Activated CD4-positive, alpha-beta memory T cell treated with anti-CD3 and anti-CD28 coated beads for 36 hours (primary cell): ENCODE data around the gene CCM2L. TPM values are rescaled to one million over a fixed set of nuclear protein-coding genes. Genes with fewer than 3 reads are reported as not detected.

Experiments
- CTCF ChIA-PET: fragments of 350-600 bp; sonication (Branson Sonifier 250); formaldehyde crosslinking; loops from one replicate; lab custom pipeline; 2021; ENCODE audit warnings: antibody characterized with exemption, inconsistent platforms; lab: Charles Lee
- POLR2A ChIA-PET: fragments of 350-600 bp; sonication (Branson Sonifier 250); formaldehyde crosslinking; loops from one replicate; lab custom pipeline; 2021; ENCODE audit warnings: antibody characterized with exemption; lab: Charles Lee
- DNase-seq: peaks from one replicate; pipeline ENCODE4 v3.0.0-alpha.2; 2020
- H3K27ac Mint-ChIP-seq: one replicate; pipeline ENCODE4 v1.8.0; 2021; ENCODE audit warnings: mixed read lengths
- H3K27me3 Mint-ChIP-seq: one replicate; pipeline ENCODE4 v1.8.0; 2021; ENCODE audit warnings: mixed read lengths
- H3K36me3 Mint-ChIP-seq: one replicate; pipeline ENCODE4 v1.8.0; 2021; ENCODE audit warnings: mixed read lengths
- H3K4me1 Mint-ChIP-seq: one replicate; pipeline ENCODE4 v1.8.0; 2021; ENCODE audit warnings: low read depth, mixed read lengths
- H3K4me3 Mint-ChIP-seq: one replicate; pipeline ENCODE4 v1.8.0; 2021; ENCODE audit warnings: mild to moderate bottlenecking, mixed read lengths
- H3K9me3 Mint-ChIP-seq: one replicate; pipeline ENCODE4 v1.8.0; 2021; ENCODE audit warnings: mixed read lengths
- intact Hi-C: fragments of 100-400 bp; cut with micrococcal nuclease; formaldehyde crosslinking; loops from one replicate; pipeline ENCODE4 v1.15.1; 2023
- total RNA-seq, 2 experiments: library from RNA; stranded (reverse); gene quantifications; one replicate each; pipeline ENCODE4 v1.2.3, GENCODE V29; 2021

Gene CCM2L
- total RNA-seq, 2 experiments from 2014 or later = not detected

DNA sequence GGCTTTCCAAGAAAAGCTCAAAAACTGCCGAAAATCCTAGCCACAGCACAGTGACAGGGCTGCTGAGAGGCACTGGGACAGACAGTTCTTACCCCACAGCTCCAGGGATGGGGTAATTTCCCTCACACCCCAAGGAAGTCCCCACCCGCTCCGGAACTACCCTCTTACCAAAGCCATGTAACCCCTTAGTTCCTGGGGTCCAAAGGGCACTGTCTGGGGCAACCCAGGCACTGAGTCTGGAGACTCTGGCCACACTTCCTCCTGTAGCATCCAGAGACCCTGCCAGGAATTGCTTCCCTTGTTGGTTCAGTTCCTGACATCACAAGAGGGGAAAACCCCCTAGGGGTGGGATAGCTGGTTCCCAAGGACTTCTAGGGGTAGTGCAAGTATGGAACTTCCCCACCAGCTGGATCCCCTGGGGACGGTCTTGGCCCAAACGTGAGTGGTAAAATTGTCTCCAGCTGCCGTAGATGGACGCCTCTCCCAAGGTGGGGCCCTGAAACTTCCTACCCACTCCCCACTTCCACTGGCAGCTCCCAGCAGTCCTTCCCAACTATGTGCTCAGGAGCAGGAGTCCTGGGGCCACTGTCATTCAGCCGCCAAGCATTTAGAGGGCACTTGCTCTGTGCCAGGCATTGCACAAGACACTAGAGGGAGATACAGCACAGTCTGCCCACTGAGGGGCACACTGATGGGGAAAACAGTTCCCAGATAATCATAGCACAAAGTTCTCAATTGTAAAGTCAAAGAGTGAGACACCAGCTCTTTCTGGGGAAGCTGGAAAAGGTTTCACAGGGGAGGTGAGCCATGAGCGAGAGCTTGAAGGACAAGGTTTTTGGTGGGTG lies 24.6 kb downstream of the CCM2L start:
- CTCF ChIA-PET = interaction anchor here (0.9 to 3.1 kb wide), 6 partner anchors 10 to 212 kb away, joined by 3 to 20 read pairs (median 4); no protein-coding TSS in a partner anchor
- peaks cover 36% of the 10 kb centered on the region for H3K27me3 Mint-ChIP-seq
- no peak overlapping the region for H3K4me3 Mint-ChIP-seq
- H3K27ac Mint-ChIP-seq = no peak overlapping the region
- no peaks in the 10 kb centered on the region for H3K4me1 Mint-ChIP-seq
- POLR2A ChIA-PET = no interaction called here
- no peak for DNase-seq
- no peaks in the 10 kb centered on the region for H3K9me3 Mint-ChIP-seq
- no peaks in the 10 kb centered on the region for H3K36me3 Mint-ChIP-seq
- intact Hi-C loops = loop anchor here (1.0 to 10.0 kb wide), 2 partner anchors 57 to 80 kb away; partner anchors contain the start of gene PDRG1

DNA sequence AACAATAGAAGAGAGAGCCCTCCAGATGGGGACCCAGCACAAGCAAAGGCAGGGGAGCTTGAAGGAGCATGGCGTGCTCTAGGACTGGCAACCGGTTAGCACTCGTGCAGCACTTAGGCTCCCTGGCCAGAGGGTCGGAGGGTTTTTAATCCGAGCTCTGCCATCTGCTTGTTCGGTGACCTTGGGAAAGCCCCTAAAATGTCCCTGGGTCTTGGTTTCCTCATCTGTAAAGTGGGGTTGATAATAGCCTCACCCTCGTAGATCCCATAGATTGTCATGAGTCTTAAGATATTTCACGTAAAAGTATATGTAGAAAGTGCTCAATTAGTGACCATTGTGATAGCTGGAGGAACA lies 25.2 kb downstream of the CCM2L start:
- DNase-seq = no peak
- ChIA-PET POLR2A (no interaction called here), CTCF (interaction anchor here (0.9 to 3.1 kb wide), 7 partner anchors 11 to 212 kb away, joined by 3 to 20 read pairs (median 4); no protein-coding TSS in a partner anchor)
- H3K27me3 Mint-ChIP-seq = peaks cover 34% of the 10 kb centered on the region
- H3K4me3 Mint-ChIP-seq = no peak overlapping the region
- no peak overlapping the region for H3K27ac Mint-ChIP-seq
- H3K36me3 Mint-ChIP-seq = no peaks in the 10 kb centered on the region
- no peaks in the 10 kb centered on the region for H3K4me1 Mint-ChIP-seq
- intact Hi-C loops = loop anchor here (1.0 to 10.0 kb wide), 2 partner anchors 57 to 81 kb away; partner anchors contain the start of gene PDRG1
- no peaks in the 10 kb centered on the region for H3K9me3 Mint-ChIP-seq

DNA sequence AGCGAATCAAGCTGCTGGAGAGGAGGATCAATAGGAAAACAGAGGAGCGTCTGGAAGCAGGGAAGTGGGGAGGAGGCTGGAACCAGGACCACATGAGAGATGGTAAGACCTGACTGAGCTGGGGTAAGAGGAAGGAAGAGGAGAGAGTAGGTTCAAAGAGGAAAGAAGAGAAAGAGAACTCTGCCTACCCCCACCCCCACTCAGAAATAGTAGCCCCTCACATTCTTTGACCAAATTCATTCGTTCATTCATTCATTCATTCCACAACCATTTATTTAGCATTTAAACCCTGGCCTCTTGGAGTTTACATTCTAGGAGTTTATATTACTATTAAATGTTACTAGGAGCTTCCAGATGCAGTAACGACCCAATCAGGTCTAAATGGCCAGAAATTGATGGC lies 26.0 kb downstream of the CCM2L start:
- Mint-ChIP-seq H3K36me3 (no peaks in the 10 kb centered on the region), H3K9me3 (no peaks in the 10 kb centered on the region), H3K4me3 (no peak overlapping the region), H3K27me3 (peaks cover 38% of the 10 kb centered on the region), H3K27ac (no peak overlapping the region), H3K4me1 (no peaks in the 10 kb centered on the region)
- intact Hi-C loops = loop anchor here (10.0 kb wide), 1 partner anchor 81 kb away; the partner anchor contains the start of gene PDRG1
- CTCF ChIA-PET = interaction anchor here (1.1 to 3.1 kb wide), 5 partner anchors 12 to 202 kb away, joined by 3 to 20 read pairs (median 5); no protein-coding TSS in a partner anchor
- no peak for DNase-seq
- POLR2A ChIA-PET = no interaction called here

DNA sequence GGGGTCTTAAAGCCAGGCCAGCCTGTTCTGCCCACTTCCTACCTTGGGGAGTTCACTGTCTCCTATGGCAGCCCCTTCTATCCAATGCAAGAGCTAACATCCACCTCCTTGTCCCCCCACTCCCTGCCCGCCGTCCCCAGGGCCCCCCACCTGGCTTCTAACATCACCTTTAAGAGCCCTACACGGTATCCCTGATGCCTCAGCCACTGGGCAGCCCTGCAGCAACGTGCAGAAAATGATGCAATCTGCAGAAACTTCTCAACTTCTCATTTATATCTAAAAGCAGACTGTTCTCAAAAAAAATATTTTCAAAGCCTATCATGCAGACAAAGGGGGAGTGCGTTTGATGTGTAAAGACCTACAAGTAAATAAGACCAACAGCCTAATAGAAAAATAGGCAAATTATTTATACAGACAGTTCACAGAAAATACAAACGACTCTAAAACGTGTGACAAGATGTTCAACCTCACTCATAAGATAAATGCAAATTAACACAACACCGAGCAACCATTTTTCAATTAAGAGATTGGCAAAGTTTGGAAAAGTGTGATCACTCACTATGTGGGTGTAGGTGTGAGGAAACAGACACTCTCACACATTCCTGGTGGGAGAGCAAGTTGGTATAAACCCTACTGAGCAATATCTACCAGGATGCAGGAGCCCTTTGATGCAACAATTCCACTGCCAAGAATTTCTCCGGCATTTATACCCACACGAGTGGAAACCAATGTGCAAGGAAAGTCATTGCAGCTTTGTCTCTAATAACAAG lies 26.7 kb downstream of the CCM2L start:
- Mint-ChIP-seq H3K4me3 (no peak overlapping the region), H3K27me3 (peaks cover 41% of the 10 kb centered on the region), H3K4me1 (no peaks in the 10 kb centered on the region), H3K36me3 (no peaks in the 10 kb centered on the region), H3K27ac (no peak overlapping the region), H3K9me3 (no peaks in the 10 kb centered on the region)
- no peak for DNase-seq
- intact Hi-C loops = loop anchor here (10.0 kb wide), 1 partner anchor 82 kb away; the partner anchor contains the start of gene PDRG1
- CTCF ChIA-PET = interaction anchor here (2.3 to 3.1 kb wide), 2 partner anchors 54 to 184 kb away, joined by 11 to 20 read pairs; no protein-coding TSS in a partner anchor
- POLR2A ChIA-PET = no interaction called here

DNA sequence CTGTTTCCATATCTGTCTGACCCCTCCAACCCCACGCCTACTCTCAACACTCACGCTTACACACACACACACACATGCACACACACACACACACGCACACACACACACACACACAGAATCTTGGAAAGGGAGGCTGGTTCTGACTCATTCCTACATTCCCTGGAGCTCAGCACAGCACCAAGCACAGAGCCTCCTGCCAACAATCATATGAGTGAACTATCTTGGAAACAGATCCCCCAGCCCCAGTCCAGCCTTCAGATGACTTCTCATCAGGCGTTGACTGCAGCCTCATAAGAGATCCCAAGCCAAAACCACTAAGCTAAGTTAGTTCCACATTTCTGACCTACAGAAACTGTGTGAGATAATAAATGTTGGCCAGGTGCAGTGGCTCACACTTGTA lies 27.7 kb downstream of the CCM2L start:
- intact Hi-C loops = loop anchor here (10.0 kb wide), 1 partner anchor 83 kb away; the partner anchor contains the start of gene PDRG1
- POLR2A ChIA-PET = no interaction called here

DNA sequence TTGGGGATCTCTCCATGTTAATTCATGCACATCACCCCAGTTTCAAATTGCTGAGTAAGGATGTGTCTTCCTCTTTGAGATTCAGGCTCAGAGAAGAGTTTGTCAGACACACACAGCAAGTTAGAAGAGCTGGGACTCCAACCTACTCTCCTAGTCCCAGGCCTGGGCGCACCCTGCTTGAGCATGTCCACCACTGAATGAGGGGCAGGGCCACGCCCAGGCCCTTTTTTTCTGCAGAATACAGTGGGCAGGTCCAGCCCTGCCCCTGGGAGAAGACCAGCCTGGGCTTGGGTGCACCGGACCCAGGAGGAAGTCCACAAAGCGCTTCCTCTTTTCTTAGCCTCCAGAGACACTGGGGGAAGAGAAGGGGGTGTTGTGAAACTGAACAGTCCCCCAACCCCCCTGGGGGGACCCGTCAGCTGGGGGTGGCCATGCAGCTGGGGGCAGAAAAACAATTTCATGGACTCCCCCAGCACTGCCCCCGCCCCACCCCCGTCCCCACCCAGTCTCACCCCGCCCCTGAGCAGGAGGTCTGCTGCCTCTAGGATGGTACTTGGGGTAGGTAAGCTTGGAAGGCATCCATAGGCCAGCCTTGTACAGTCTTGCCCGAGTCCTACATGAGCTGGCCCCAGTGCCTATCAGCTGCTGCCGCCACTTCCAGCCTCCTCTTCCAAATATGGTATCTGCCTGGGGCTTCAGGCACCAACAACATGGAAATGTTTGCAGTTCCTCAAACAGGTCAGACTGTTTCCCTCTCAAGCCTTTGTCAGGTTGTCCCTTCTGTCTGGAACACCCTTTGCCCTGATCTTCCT lies 30.1 kb downstream of the CCM2L start:
- Mint-ChIP-seq H3K9me3 (no peaks in the 10 kb centered on the region), H3K4me3 (no peak overlapping the region), H3K36me3 (no peaks in the 10 kb centered on the region), H3K27me3 (peaks cover 40% of the 10 kb centered on the region), H3K4me1 (no peaks in the 10 kb centered on the region), H3K27ac (no peak overlapping the region)
- intact Hi-C loops = no loop called here
- CTCF ChIA-PET = interaction anchor here (0.6 to 3.8 kb wide), 2 partner anchors 9 kb away, joined by 3 to 35 read pairs; no protein-coding TSS in a partner anchor
- no peak for DNase-seq
- POLR2A ChIA-PET = no interaction called here

More for the DNA sequence above, 27.7 kb downstream of the CCM2L start:
- H3K4me1 Mint-ChIP-seq = no peaks in the 10 kb centered on the region
- H3K36me3 Mint-ChIP-seq = no peaks in the 10 kb centered on the region
- no peak overlapping the region for H3K4me3 Mint-ChIP-seq
- CTCF ChIA-PET = no interaction called here
- DNase-seq = no peak
- no peaks in the 10 kb centered on the region for H3K9me3 Mint-ChIP-seq
- H3K27ac Mint-ChIP-seq = no peak overlapping the region
- peaks cover 41% of the 10 kb centered on the region for H3K27me3 Mint-ChIP-seq

DNA sequence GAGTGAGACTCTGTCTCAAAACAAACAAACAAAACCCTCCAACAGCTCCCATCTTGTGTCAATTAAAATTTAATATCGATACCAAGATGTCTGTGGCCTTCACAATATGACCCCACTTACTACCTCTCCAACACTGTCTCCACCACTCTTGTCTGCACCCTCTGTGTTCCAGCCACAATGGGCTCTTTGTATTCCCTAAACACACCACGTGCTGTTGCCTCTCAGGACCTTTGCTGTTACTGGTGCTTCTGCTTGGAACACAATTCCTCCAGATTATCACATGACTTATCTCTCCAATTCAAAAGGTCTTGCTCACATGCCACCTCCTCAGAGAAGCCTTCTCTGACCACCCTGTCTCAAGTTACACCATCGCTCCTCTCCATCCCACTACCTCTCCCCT lies 35.8 kb downstream of the CCM2L start:
- Mint-ChIP-seq H3K4me3 (no peak overlapping the region), H3K9me3 (no peaks in the 10 kb centered on the region), H3K27me3 (peaks cover 47% of the 10 kb centered on the region), H3K27ac (no peak overlapping the region), H3K4me1 (no peaks in the 10 kb centered on the region), H3K36me3 (no peaks in the 10 kb centered on the region)
- intact Hi-C loops = no loop called here
- no peak for DNase-seq
- ChIA-PET CTCF (no interaction called here), POLR2A (no interaction called here)

DNA sequence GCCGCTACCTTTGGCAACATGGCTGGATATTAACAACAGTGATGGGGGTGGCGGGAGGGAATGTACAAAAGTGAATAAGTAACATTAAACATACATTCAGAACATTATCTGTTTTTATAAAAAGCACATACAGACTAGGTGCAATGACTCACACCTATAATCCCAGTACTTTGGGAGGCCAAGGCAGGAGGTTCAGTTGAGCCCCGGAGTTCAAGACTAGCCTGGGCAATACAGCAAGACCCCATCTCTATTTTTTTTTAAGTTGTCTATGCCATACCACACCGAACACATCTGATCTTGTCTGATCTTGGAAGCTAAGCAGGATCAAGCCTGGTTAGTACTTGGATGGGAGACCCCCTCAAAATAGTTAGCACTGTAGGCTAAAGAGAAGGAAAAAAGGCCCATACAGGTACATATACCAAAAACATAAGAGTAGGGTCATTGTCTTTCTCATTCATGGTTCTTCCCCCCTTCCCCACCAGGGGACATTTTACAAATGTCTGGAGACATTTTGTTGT lies 40.1 kb downstream of the CCM2L start:
- POLR2A ChIA-PET = no interaction called here
- intact Hi-C loops = no loop called here
- peaks cover 15% of the 10 kb centered on the region for H3K4me1 Mint-ChIP-seq
- peaks cover 64% of the 10 kb centered on the region for H3K27me3 Mint-ChIP-seq
- H3K4me3 Mint-ChIP-seq = no peak overlapping the region
- H3K27ac Mint-ChIP-seq = no peak overlapping the region
- H3K9me3 Mint-ChIP-seq = no peaks in the 10 kb centered on the region
- no peak for DNase-seq
- H3K36me3 Mint-ChIP-seq = no peaks in the 10 kb centered on the region
- CTCF ChIA-PET = no interaction called here

DNA sequence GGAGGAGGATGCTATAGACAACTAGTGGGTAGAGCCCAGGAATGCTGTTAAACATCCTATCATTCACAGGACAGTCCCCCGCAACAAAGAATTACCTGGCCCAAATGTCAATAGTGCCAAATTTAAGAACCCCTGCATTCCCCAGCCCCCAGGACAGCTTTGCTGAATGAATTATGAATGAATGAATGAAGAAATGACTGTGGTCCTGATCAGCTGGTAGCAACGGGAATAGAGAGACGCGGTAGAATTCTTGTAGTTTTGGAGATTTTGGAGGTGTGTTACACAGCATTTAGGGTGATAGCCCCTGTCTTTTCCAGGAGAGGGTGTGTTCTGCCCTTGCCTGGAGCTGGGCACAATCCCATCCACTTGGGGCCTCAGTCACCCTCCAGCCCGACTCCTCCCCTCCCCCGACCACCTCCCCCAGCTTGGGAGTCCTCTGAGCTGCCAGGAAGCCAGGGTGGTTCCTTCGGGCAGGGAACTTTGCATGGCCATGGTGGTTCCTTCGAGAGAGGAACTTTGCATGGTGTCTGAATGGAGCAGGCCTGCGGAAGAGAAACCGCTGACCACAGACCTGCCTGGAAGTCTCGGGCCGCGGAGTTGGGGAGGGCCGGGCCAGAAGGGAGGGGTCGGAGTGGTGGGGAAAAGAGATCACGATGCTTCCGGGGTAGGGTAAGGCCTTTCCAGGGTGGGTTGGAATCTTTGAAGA lies 40.8 kb downstream of the CCM2L start:
- peaks cover 15% of the 10 kb centered on the region for H3K4me1 Mint-ChIP-seq
- no peaks in the 10 kb centered on the region for H3K9me3 Mint-ChIP-seq
- no peak for DNase-seq
- H3K27me3 Mint-ChIP-seq = peaks cover 65% of the 10 kb centered on the region
- H3K4me3 Mint-ChIP-seq = no peak overlapping the region
- ChIA-PET CTCF (no interaction called here), POLR2A (no interaction called here)
- intact Hi-C loops = no loop called here
- no peak overlapping the region for H3K27ac Mint-ChIP-seq
- no peaks in the 10 kb centered on the region for H3K36me3 Mint-ChIP-seq

DNA sequence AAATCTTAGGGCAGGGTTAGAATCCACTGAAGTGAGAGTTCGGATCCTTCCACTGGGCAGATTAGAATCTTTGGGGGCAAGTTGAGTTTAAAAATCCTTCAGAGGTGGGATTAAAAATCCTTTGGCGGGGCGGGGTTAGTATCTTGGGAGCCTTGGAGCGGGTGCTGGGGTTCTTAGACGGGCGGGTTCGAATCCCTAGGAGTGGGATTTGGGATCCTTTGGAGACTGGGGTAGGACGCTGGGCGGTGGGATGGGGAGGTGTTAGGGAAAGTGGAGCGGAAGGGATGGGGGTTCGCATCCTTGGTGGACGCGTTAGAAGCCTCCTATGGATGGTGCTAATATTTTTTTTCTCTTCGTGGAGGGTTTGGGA lies 41.5 kb downstream of the CCM2L start:
- H3K27ac Mint-ChIP-seq = no peak overlapping the region
- peak overlapping the region; percentile 42 for H3K4me3 Mint-ChIP-seq
- intact Hi-C loops = no loop called here
- no peaks in the 10 kb centered on the region for H3K36me3 Mint-ChIP-seq
- H3K4me1 Mint-ChIP-seq = peaks cover 15% of the 10 kb centered on the region
- ChIA-PET CTCF (interaction anchor here (1.4 kb wide), 1 partner anchor 205 kb away, joined by 3 read pairs; no protein-coding TSS in a partner anchor), POLR2A (no interaction called here)
- H3K27me3 Mint-ChIP-seq = peaks cover 59% of the 10 kb centered on the region
- no peaks in the 10 kb centered on the region for H3K9me3 Mint-ChIP-seq
- DNase-seq = no peak
